Activated CD8-positive, alpha-beta memory T cell treated with anti-CD3 and anti-CD28 coated beads, Interleukin-2, amount 10 ng/mL, durations not matched to agents 7 days and 5 days (primary cell): ENCODE data around the gene TCEAL9. TPM values are rescaled to one million over a fixed set of nuclear protein-coding genes. Genes with fewer than 3 reads are reported as not detected.
"Not testable (repeated sequence)": the region's sequence is repeated elsewhere in the genome, so short reads cannot be mapped to it uniquely, and the experiment has no call there.

Experiments
- ATAC-seq: fragments of 150-1000 bp; cut with Tn5 transposase; one replicate; pipeline ENCODE4 v1.10.0; 2021; ENCODE audit warnings: moderate library complexity
- CTCF ChIA-PET: fragments of 350-600 bp; sonication (Branson Sonifier 250); formaldehyde crosslinking; loops from one replicate; lab custom pipeline; 2021; ENCODE audit warnings: antibody characterized with exemption; lab: Charles Lee
- DNase-seq: peaks from one replicate; pipeline ENCODE4 v3.0.0-alpha.2; 2020
- H3K27ac Mint-ChIP-seq: one replicate; pipeline ENCODE4 v1.8.0; 2021; ENCODE audit warnings: mild to moderate bottlenecking, mixed read lengths
- H3K27me3 Mint-ChIP-seq: one replicate; pipeline ENCODE4 v1.8.0; 2021; ENCODE audit warnings: mixed read lengths
- H3K36me3 Mint-ChIP-seq: one replicate; pipeline ENCODE4 v1.8.0; 2021; ENCODE audit warnings: mild to moderate bottlenecking, mixed read lengths
- H3K4me1 Mint-ChIP-seq: one replicate; pipeline ENCODE4 v1.8.0; 2021; ENCODE audit warnings: mixed read lengths
- H3K4me3 Mint-ChIP-seq: one replicate; pipeline ENCODE4 v1.8.0; 2021; ENCODE audit warnings: mild to moderate bottlenecking, moderate library complexity, mixed read lengths
- H3K9me3 Mint-ChIP-seq: one replicate; pipeline ENCODE4 v1.8.0; 2022; ENCODE audit warnings: low read depth, mixed read lengths
- total RNA-seq, 2 experiments: library from RNA; stranded (reverse); gene quantifications; one replicate each; pipeline ENCODE4 v1.2.3, GENCODE V29; 2021

The TCEAL9 gene
- total RNA-seq, 2 experiments from 2014 or later: 1.5 to 2.4 TPM

DNA sequence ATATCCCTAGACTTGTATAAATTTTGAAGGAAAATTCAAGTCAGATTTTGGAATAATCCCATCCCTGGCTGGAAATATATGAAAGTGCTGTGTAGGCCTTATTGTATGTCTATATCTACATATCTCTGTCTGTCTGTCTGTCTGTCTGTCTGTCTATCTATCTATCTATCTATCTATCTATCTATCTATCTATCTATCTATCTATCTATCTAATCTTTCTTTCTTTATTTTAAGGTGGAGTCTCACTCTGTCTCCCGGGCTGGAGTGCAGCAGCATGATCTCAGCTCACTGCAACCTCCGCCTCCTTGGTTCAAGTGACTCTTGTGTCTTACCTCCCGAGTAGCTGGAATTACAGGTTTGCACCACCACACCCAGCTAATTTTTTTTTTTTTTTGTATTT is 3.3 kb downstream of the TCEAL9 start:
- H3K4me3 Mint-ChIP-seq, H3K27ac Mint-ChIP-seq, ATAC-seq, H3K27me3 Mint-ChIP-seq, CTCF ChIA-PET, H3K36me3 Mint-ChIP-seq, H3K9me3 Mint-ChIP-seq, DNase-seq, H3K4me1 Mint-ChIP-seq: not testable (repeated sequence)

DNA sequence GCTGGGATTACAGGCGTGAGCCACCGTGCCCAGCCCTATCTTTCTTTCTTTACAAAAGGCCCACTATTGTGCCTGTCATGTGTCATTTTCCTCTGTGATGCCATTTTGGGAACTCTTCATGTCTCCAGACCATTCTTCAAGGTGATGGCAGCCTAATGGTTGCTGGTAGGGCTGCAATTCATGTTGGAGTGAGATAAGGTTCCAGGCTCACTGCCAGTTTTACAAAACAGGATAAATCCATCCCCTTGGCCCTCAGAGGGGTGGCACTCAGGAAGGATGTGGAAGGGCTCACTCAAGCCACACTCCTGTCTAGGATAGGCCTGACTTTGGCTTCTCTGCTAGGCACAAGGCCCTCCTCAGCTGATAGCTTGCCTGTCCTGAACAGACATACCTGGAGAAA is 3.8 kb downstream of the TCEAL9 start:
- Mint-ChIP-seq H3K4me1 (peaks cover 2% of the 10 kb centered on the region), H3K4me3 (no peak overlapping the region), H3K9me3 (no peaks in the 10 kb centered on the region), H3K36me3 (no peaks in the 10 kb centered on the region), H3K27ac (no peak overlapping the region), H3K27me3 (no peaks in the 10 kb centered on the region)
- CTCF ChIA-PET: no interaction called here
- ATAC-seq (no peak), DNase-seq (no peak)

DNA sequence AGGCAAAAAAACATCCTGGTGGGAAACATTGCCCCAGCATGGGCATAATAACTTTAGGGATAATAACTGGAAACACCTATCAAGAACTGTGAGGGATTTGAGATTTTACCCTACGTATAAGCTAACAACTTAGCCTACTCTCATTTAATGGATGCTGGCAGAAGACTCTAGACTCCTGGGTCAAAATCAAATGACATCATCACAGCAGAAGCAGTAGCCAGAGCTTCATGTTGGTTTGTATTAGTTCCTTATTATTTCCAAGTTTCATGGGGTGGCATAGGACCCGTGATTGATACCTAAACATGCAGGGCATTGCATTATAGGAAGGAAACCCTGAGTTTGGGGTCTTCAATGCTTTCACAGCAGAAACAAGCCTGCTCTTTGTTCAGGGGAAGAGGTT is 4.6 kb downstream of the TCEAL9 start:
- Mint-ChIP-seq H3K4me1 (peaks cover 2% of the 10 kb centered on the region), H3K36me3 (no peaks in the 10 kb centered on the region), H3K27ac (no peak overlapping the region), H3K27me3 (no peaks in the 10 kb centered on the region), H3K4me3 (no peak overlapping the region), H3K9me3 (no peaks in the 10 kb centered on the region)
- DNase-seq (no peak), ATAC-seq (no peak)
- CTCF ChIA-PET: no interaction called here

DNA sequence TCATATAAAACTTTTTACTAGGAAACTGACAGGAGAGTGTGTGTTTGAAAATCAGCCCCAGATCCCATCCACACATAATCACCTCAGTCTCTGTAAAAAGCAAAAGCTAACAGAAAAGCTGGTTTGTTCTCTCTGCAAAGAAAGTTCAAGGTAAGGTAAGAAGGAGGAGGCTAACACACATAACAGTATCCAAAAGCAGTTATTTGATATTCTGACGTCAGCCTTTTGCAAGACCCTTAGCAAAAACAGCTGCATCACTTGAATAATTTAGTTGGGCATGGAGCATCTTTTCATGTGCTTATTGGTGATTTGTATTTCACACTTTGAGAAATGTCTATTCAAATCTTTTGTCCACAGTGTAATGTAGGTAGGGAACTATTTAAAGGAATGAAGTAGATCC is 5.5 kb downstream of the TCEAL9 start:
- H3K9me3 Mint-ChIP-seq: no peaks in the 10 kb centered on the region
- no peak for ATAC-seq
- CTCF ChIA-PET: no interaction called here

GRCh38 chrX:103362474-103362873 is 6.2 kb downstream of the TCEAL9 start:
- no peak overlapping the region for H3K4me3 Mint-ChIP-seq
- H3K36me3 Mint-ChIP-seq: no peaks in the 10 kb centered on the region
- no peaks in the 10 kb centered on the region for H3K27me3 Mint-ChIP-seq
- no peak overlapping the region for H3K27ac Mint-ChIP-seq
- ATAC-seq (no peak), DNase-seq (no peak)
- H3K9me3 Mint-ChIP-seq: no peaks in the 10 kb centered on the region
- CTCF ChIA-PET: no interaction called here
- no peaks in the 10 kb centered on the region for H3K4me1 Mint-ChIP-seq

More for the DNA sequence above, 5.5 kb downstream of the TCEAL9 start:
- H3K27ac Mint-ChIP-seq: no peak overlapping the region
- H3K36me3 Mint-ChIP-seq: no peaks in the 10 kb centered on the region
- H3K4me1 Mint-ChIP-seq: no peaks in the 10 kb centered on the region
- H3K27me3 Mint-ChIP-seq: no peaks in the 10 kb centered on the region
- H3K4me3 Mint-ChIP-seq: no peak overlapping the region
- no peak for DNase-seq

DNA sequence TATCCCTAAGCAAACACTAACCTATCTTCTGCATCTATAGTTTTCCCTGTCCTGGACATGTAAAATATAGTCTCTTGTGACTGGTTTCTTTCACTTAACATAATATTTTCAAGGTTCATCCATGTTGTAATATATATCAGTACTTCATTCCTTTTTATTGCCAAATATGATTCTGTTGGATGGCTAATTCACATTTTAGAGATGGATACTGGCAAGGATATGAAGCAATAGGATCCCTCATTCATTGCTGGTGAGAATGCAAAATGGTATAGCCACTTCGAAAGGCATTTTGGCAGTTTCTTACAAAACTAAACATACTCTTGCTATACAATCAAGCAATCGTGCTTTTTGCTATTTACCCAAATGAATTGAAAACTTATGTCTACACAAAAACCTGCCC is 6.7 kb downstream of the TCEAL9 start:
- no peaks in the 10 kb centered on the region for H3K27me3 Mint-ChIP-seq
- ATAC-seq (no peak), DNase-seq (no peak)
- CTCF ChIA-PET: no interaction called here
- no peak overlapping the region for H3K4me3 Mint-ChIP-seq
- H3K36me3 Mint-ChIP-seq: no peaks in the 10 kb centered on the region
- no peaks in the 10 kb centered on the region for H3K9me3 Mint-ChIP-seq
- H3K27ac Mint-ChIP-seq: no peak overlapping the region
- no peaks in the 10 kb centered on the region for H3K4me1 Mint-ChIP-seq

DNA sequence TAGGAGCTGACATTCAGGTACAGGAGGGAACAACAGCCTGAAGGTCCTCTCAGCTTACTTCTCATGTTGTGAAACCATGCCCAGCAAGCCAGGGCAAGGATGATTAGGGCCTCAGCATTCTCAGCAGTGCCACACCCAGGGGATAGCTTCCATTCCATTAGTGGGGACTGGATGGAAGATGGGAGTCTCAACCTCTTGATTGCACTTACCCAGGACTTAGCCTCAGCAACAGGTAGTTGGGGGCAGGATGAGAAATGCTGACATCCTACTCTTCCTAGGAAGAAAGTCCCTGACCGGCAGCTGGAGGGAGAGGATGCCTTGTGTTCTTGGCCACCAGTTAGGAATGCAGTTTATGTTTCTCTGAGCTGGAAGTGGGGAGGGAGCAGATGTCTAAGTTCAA is 11.2 kb downstream of the TCEAL9 start:
- CTCF ChIA-PET: no interaction called here
- H3K9me3 Mint-ChIP-seq: no peaks in the 10 kb centered on the region
- H3K4me1 Mint-ChIP-seq: no peaks in the 10 kb centered on the region
- peaks cover 3% of the 10 kb centered on the region for H3K27me3 Mint-ChIP-seq
- H3K27ac Mint-ChIP-seq: no peak overlapping the region
- ATAC-seq (no peak), DNase-seq (no peak)
- H3K4me3 Mint-ChIP-seq: no peak overlapping the region
- H3K36me3 Mint-ChIP-seq: no peaks in the 10 kb centered on the region

GRCh38 chrX:103369479-103369878 is 13.2 kb downstream of the TCEAL9 start:
- no peak for ATAC-seq
- Mint-ChIP-seq H3K4me3 (no peak overlapping the region), H3K27me3 (peaks cover 3% of the 10 kb centered on the region), H3K9me3 (no peaks in the 10 kb centered on the region), H3K36me3 (no peaks in the 10 kb centered on the region), H3K4me1 (no peaks in the 10 kb centered on the region), H3K27ac (no peak overlapping the region)
- DNase-seq: no peak
- CTCF ChIA-PET: no interaction called here

DNA sequence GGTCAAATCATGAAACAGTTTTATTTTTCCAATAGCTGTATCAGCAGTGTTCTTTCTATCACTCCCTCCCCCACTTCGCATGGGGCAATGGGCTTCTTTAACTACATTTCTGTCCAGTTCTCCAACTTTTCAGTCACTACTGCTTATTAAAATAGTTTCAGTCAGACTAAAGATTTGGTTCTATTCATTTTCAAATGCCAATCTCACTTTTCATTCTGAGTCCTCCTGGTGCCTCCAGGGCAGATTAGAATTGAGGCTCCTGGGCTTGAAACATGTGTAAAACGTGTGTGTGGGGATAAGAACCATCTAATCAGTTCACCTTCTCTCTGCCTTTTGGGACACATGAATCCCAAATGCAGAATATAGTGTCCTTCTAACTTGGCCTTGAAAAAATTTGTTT is 16.6 kb downstream of the TCEAL9 start:
- H3K27ac Mint-ChIP-seq: no peak overlapping the region
- no peak for DNase-seq
- CTCF ChIA-PET: no interaction called here

DNA sequence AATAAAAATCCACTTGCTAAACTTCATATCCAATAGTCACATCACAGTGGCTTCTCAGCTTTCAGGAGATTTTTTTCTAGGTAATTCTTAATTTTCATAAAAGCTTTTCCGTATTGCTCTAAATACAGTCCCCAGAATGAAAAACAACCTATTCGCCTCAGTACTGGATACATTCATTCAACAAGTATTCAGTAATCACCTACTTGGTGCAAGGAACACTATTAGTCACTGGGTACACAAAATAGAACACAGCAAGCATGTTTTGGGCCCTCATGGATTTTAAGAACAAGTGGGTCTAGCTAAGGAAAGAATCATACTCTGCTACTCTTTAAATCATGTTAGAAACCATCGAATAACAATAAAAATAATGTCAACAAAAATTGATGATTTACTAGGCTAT is 17.3 kb downstream of the TCEAL9 start:
- ATAC-seq: no peak
- peaks cover 3% of the 10 kb centered on the region for H3K4me1 Mint-ChIP-seq
- no peak for DNase-seq
- CTCF ChIA-PET: no interaction called here
- H3K9me3 Mint-ChIP-seq: no peaks in the 10 kb centered on the region
- H3K4me3 Mint-ChIP-seq: no peak overlapping the region
- no peak overlapping the region for H3K27ac Mint-ChIP-seq
- H3K27me3 Mint-ChIP-seq: peaks cover 6% of the 10 kb centered on the region
- H3K36me3 Mint-ChIP-seq: no peaks in the 10 kb centered on the region

More for the DNA sequence above, 16.6 kb downstream of the TCEAL9 start:
- H3K4me3 Mint-ChIP-seq: no peak overlapping the region
- H3K4me1 Mint-ChIP-seq: peaks cover 3% of the 10 kb centered on the region
- no peak for ATAC-seq
- H3K27me3 Mint-ChIP-seq: peaks cover 6% of the 10 kb centered on the region
- H3K9me3 Mint-ChIP-seq: no peaks in the 10 kb centered on the region
- no peaks in the 10 kb centered on the region for H3K36me3 Mint-ChIP-seq

GRCh38 chrX:103376118-103376978 is 20.0 kb downstream of the TCEAL9 start, which contains the start of gene BEX3:
BEX3 (plus strand) TSS chrX:103376538; CDS start chrX:103377522, 984 bp downstream.
- Mint-ChIP-seq H3K4me1 (peaks cover 3% of the 10 kb centered on the region), H3K36me3 (no peaks in the 10 kb centered on the region), H3K27ac (no peak within 1 kb of the TSS), H3K4me3 (peak within 1 kb of the TSS; percentile 64), H3K27me3 (peaks cover 4% of the 10 kb centered on the region), H3K9me3 (no peaks in the 10 kb centered on the region)
- ATAC-seq: peak; percentile 63
- peak; percentile 42 for DNase-seq
- CTCF ChIA-PET: no interaction called here

GRCh38 chrX:103376979-103377324 is 20.6 kb downstream of the TCEAL9 start:
- Mint-ChIP-seq H3K4me1 (peaks cover 3% of the 10 kb centered on the region), H3K27me3 (peaks cover 4% of the 10 kb centered on the region), H3K36me3 (no peaks in the 10 kb centered on the region), H3K4me3 (peak overlapping the region; percentile 49), H3K27ac (no peak overlapping the region), H3K9me3 (no peaks in the 10 kb centered on the region)
- DNase-seq (no peak), ATAC-seq (peak; percentile 27)
- CTCF ChIA-PET: no interaction called here

- Mint-ChIP-seq H3K27me3 (peaks cover 7% of the 10 kb centered on the region), H3K4me1 (peaks cover 3% of the 10 kb centered on the region), H3K36me3 (no peaks in the 10 kb centered on the region), H3K9me3 (no peaks in the 10 kb centered on the region), H3K4me3 (no peak overlapping the region), H3K27ac (no peak overlapping the region)
- CTCF ChIA-PET: no interaction called here
- ATAC-seq: no peak
- no peak for DNase-seq
Measured at GRCh38 chrX:103378990-103379389, 22.7 kb downstream of the TCEAL9 start.

DNA sequence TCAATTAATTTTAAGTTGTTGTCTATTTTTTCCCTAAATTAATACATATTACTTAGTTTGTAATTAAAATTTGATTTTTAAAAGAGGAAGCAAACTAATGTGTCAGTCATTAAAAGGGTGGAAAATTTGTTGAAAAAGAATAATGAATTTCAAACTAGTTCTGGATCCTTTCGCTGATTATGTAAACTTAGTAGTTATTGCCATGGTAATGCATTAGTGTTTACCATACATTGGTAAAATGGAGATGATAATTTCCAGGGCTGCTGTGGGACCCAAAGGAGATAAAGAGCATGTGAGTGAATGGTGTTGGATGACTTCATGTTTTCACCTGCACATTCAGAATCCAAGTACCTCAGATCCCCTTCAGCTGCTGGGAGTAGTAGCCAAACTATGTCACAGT is 26.6 kb downstream of the TCEAL9 start:
- H3K27me3 Mint-ChIP-seq: peaks cover 10% of the 10 kb centered on the region
- no peaks in the 10 kb centered on the region for H3K36me3 Mint-ChIP-seq
- H3K4me3 Mint-ChIP-seq: no peak overlapping the region
- H3K9me3 Mint-ChIP-seq: no peaks in the 10 kb centered on the region
- H3K27ac Mint-ChIP-seq: no peak overlapping the region
- H3K4me1 Mint-ChIP-seq: no peaks in the 10 kb centered on the region
- ATAC-seq (no peak), DNase-seq (no peak)
- CTCF ChIA-PET: no interaction called here
